Activated naive CD4-positive, alpha-beta T cell treated with Interleukin-2 at 50 U/mL for 16 hours (primary cell): ENCODE results near the gene PLIN5.

Experiments
- DNase-seq: peaks from one replicate; pipeline ENCODE4 v3.0.0-alpha.2; 2020

PLIN5 gene

DNA sequence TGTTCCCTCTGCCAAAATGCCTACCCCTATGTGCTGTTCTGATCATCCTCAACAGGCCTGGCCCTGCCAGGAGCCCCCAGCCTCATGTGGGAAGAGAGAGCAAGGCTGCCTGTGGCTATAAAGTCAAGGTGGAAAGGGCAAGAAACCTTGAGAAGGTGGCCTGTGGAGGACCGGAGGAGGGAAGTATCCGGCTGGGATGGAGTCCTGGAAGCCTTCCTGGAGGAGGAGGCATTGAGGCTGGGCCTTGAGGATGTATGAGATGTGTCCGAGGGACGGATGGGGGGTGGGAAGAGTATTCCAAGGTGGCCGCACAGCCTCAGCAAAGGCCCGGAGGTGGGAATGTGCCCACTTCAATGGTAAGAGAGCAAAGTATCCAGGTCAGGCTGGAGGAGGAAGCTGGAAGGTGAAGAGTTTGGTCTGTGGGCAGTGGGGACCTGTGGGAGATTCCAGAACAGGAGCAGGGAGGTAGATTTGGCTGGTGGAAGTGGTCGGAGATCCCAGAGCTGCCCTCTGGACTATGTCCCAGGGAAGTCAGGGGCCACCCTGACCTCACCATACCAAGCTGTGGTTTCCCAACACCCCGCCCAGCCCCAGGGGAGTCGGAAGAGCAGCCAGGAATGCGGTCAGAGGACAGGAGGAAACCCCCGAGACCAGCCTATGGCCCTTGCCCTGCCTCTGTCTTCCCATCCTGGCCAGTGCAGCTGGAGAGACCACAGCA lies 13.7 kb downstream of the PLIN5 start:
- no peak for DNase-seq

GRCh38 chr19:4519521-4520277 lies 15.3 kb downstream of the PLIN5 start:
- DNase-seq, result no peak

GRCh38 chr19:4519172-4519496 lies 15.9 kb downstream of the PLIN5 start:
- DNase-seq, result no peak

DNA sequence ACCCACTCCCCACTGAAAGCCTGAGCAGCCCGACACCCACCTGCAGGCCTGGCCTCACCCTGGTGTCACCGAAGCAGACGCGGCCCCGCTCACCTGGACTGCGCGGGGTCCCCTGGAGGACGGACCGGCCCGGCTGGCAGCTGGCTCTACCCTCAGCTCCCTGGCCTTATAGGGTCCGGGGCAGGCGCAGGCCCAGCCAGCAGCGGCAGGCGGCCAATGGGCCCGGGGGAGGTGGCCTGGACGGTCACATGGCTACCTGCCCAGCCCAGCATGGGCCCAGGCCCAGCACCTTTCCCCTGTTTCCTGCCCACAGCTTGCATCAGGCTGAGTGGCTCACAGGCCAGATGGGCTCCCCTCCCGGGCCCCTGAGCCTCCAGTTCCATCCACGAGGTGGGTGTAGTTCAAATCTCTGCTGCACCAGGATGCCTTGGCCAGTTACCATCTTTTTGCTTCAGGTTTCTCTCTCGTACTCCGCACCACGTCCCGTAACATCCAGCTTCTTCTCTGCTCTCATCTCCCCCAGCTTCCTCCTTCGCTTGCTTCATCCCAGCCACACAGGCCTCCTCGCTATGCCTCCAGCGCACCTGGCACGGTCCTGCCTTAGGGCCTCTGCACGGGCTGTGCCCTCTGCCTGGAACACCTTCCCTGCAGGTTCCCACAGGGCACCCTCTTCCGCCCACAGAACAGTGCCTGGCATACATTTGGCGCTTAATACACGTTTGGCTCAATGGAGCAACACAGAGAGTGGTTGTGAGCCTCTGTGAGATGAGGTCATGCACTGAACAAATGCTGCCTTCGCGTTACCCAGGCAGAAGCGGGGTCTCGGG lies 16.5 kb downstream of the PLIN5 start, which contains the start of gene PLIN4:
TSS of gene PLIN4 (minus strand) at position 142 of the 827 bp plus-strand sequence. CDS start 214 bp downstream, outside the sequence.
- DNase-seq, result no peak

DNA sequence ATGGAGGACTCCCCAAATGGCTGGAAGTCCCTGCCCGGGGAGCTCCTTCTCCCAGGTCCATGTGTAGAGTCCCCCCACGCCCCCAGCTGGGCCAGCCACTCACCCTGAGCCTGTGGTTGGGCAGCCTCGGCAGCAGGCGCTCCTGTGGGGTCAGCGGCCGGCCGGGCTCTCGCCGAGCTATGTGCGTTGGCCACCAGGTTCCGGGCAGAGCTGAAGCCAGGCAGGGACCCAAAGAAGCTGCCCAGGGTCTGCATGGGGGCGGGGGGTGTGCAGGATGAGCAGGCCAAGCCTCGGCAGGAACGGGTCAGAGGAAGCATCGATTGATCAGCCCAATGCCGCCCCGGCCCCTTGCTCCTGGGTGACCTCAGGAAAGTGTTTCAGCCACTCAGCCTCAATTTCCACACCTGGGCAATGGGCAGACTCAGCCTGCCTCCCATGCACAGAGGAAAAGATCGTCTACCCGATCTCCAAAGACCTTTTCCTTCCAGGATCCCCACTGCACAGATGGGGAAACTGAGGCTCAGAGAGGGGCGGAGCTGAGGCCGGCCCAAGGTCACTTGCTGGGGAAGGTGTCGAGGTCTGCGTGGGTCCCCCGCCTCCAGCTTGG lies 17.5 kb downstream of the PLIN5 start:
- no peak for DNase-seq

- DNase-seq, result no peak
These were observed 18.1 kb downstream of the PLIN5 start for GRCh38 chr19:4516939-4517300.

DNA sequence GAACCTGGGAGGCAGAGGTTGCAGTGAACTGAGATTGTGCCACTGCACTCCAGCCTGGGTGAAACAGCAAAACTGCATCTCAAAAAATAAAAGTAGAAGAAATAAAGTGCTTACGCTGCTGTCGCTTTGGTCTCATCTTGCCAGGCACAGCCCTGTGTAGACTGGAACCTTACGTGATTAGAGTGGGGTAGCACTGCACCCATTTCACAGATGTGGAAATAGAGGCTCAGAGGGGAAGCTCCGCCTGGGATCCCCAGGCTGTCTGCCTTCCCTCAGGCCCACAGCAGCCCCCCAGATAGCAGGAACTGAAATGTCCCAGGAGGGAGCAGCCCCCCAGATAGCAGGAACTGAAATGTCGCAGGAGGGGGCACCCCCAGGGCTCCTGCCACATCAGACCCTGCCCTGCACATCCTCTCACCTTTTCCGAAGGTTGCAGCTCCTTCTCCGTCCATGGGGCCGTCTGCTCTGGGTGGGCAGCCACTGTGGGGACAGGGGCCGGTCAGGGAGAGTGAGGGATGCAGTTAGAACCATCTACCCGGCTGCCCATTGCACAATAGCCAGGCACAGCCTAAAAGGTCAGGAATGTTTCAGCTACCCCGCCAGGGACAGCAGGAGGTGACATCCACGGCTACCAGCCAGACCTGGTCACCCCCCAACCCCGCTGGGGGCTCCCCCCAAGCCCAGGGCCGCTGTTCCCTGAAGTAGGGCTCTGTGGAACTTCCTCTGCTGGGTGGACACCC lies 18.7 kb downstream of the PLIN5 start:
- DNase-seq, result no peak

- no peak for DNase-seq
These were observed 19.3 kb downstream of the PLIN5 start for GRCh38 chr19:4515732-4516131.

GRCh38 chr19:4513248-4513647 lies 21.8 kb downstream of the PLIN5 start:
- DNase-seq, result no peak

- DNase-seq, result no peak
These were observed 23.0 kb downstream of the PLIN5 start for GRCh38 chr19:4512070-4512469.

- no peak for DNase-seq
These were observed 23.5 kb downstream of the PLIN5 start for GRCh38 chr19:4511300-4512054.

- DNase-seq, result no peak
These were observed 24.4 kb downstream of the PLIN5 start for GRCh38 chr19:4510435-4511255.

DNA sequence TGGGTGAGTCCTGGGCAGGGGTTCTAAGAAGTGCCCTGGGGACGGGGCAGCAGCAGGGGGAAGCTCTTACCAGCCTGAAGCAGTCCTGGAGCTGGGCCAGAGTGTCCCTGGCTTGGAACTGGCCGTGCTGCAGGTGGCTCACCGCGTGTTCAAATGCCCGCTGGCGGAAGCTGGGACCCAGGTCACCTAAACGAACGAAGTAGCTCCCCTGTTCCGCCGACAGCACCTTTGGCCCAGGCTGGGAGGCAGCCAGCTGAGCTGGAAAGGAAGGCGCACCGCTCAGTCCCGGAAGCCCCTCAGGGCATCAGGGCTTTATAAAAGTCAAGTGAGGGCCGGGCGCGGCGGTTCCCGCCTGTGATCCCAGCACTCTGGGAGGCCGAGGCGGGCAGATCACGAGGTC lies 26.3 kb downstream of the PLIN5 start:
- DNase-seq, result no peak

DNA sequence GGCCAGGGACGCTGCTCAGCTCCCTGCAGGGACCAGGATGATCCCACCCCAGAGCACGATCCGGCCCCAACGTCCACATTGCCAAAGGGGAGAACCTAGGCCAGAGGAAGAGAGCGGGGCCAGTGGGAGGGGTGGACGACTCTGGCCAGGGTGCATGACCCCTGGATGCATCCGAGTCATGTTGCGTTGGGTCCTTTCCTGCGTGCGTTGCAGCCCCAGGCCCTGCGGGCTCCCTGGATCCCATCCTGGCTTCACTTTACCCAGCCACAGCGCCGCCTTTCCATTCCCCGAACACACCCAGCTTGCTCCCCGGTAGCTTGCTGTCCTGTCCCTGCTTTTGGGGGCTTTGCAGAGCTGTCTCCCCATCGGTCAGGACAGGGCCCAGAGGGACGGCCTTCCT lies 27.2 kb downstream of the PLIN5 start:
- no peak for DNase-seq

- no peak for DNase-seq
These were observed 27.9 kb downstream of the PLIN5 start for GRCh38 chr19:4507150-4507452.

DNA sequence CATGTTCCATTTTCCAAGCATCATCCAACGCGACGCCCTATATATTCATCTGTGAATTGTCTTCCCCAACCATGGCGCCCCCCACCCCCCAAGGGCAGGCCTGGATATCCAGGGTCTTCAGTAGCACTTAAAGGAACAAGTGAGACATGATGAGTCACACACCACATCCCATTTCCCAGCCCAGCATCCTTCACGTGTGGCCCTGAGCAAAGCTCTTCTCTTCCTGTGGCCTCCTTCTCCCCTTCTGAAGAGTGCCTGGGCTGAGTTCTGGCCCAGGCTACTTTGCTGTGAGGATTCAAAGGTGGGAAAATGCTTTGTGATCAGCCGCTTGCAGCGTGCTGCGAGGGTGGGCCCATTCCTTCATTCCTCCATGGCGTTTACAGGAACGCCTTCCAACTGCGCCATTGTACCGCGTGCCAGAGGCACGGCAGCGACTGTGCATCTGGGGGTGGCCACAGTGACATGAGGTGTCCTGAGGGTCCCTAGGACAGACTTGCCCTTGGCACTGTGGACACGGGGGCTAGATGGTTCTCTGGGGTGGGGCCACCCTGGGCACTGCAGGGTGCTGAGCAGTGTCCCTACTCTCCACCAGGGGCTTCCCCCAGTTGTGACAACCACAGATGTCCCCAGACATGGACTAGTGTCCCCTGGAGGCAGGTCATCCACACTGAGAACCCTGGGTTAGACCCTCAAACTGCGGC lies 28.4 kb downstream of the PLIN5 start:
- no peak for DNase-seq

DNA sequence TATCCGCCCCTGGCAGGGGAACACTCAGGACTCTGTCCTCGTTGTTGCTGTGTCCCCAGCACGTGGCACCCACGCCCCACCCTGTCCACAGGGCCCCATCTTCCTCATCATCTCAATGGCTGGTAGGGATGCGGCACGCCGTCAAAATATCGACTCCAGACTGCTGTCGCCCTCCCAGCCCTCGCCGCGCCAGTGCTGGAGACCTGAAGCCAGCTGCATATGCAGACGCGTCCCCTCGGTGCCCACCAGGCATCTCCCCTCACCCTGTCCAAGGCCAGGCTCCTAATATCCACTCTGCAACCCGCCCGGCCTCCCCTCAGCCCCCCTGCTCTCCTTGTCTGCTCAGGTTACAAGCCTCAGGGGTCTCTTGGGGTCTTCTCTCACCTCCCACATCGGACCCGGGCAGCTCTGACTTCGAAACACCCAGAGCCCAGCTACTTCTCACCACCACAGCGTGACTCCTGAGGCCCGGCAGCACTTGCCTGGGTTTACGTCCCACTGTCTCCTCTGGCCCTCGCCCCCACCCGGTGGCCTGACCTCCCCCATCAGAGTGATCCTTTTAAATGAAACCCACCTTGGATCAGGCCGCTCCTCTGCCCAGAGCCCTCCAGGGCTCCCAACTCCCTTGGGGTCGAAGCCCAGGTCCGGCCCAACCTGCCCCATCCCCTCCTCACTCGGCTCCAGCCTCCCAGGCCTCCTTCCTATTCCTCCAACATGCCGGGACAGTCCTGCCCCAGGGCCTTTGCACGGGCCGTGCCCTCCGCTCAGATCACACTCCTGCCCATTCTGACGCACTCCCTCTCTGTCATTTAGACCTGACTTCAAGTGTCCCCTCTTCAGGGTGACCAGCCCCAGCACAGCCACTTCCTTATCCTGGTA lies 29.2 kb downstream of the PLIN5 start:
- DNase-seq, result no peak

- no peak for DNase-seq
These were observed 30.0 kb downstream of the PLIN5 start for GRCh38 chr19:4504891-4505569.

DNA sequence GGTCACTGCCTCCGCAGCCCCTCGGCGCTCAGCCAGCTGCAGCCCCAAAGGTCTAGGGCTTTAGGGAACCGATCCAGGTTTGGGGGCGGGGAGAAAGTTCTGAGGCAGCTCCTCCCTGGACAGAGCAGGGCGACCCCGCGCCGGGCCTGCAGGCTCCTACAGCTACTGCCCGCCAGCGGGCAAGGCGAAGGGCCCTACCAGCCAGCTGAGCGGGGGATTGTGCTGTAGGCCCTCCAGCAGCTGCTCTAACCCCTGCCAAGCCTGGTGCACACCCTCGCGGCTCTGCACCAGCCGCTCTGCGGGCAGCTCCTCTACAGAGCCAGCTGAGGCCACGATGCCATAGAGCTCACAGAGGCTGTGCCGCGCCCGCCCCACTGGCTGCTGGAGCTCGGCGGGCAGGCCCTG lies 30.7 kb downstream of the PLIN5 start:
- DNase-seq, result no peak
